SK-N-SH treated with all-trans-retinoic acid at 6 μM for 48 hours (cell line): ENCODE measurements around the gene MED13.

Source experiments
- ATAC-seq: fragments of 200-7000 bp; cut with Tn5 transposase; 3 replicates; pipeline ENCODE4 v1.9.1; 2020; ENCODE audit warnings: mild to moderate bottlenecking, moderate library complexity
- BACH2 ChIP-seq: fragments of 250-450 bp; sonication (Bioruptor Pico); IDR thresholded peaks from 2 replicates; pipeline ENCODE4 v1.9.0; 2021; ENCODE audit warnings: mild to moderate bottlenecking, borderline replicate concordance
- CSRNP3 ChIP-seq: fragments of 250-450 bp; sonication (Bioruptor Pico); IDR thresholded peaks from 2 replicates; pipeline ENCODE4 v1.5.1; 2021; ENCODE audit warnings: mild to moderate bottlenecking, moderate library complexity
- ESRRG ChIP-seq: fragments of 250-450 bp; sonication (Bioruptor Pico); IDR thresholded peaks from 2 replicates; pipeline ENCODE4 v1.6.1; 2021; ENCODE audit warnings: mild to moderate bottlenecking
- GLIS3 ChIP-seq: fragments of 250-450 bp; sonication (Bioruptor Pico); IDR thresholded peaks from 2 replicates; pipeline ENCODE4 v1.5.0; 2020; ENCODE audit warnings: mild to moderate bottlenecking, moderate library complexity
- ISL1 ChIP-seq: fragments of 250-450 bp; sonication (Bioruptor Pico); IDR thresholded peaks from 2 replicates; pipeline ENCODE4 v2.1.2; 2022; ENCODE audit warnings: mild to moderate bottlenecking, moderate library complexity
- OSR1 ChIP-seq: fragments of 250-450 bp; sonication (Bioruptor Pico); IDR thresholded peaks from 2 replicates; pipeline ENCODE4 v1.8.0; 2022; ENCODE audit warnings: moderate library complexity, mild to moderate bottlenecking, inconsistent platforms
- RARB ChIP-seq: fragments of 250-450 bp; sonication (Bioruptor Pico); IDR thresholded peaks from 2 replicates; pipeline ENCODE4 v1.8.0; 2021; ENCODE audit warnings: mild to moderate bottlenecking, moderate library complexity
- SNAI2 ChIP-seq: fragments of 250-450 bp; sonication (Bioruptor Pico); IDR thresholded peaks from 2 replicates; pipeline ENCODE4 v1.5.0; 2020; ENCODE audit warnings: mild to moderate bottlenecking, moderate library complexity
- TCF4 ChIP-seq: fragments of 250-450 bp; sonication (Bioruptor Pico); IDR thresholded peaks from 2 replicates; pipeline ENCODE4 v1.8.0; 2021; ENCODE audit warnings: mild to moderate bottlenecking, moderate library complexity, borderline replicate concordance
- TOX ChIP-seq: fragments of 250-450 bp; sonication (Bioruptor Pico); IDR thresholded peaks from 2 replicates; pipeline ENCODE4 v1.8.0; 2021; ENCODE audit warnings: mild to moderate bottlenecking, moderate library complexity, borderline replicate concordance
- ZFP3 ChIP-seq: fragments of 250-450 bp; sonication (Bioruptor Pico); IDR thresholded peaks from 2 replicates; pipeline ENCODE4 v1.5.0; 2020; ENCODE audit warnings: mild to moderate bottlenecking, moderate library complexity
- ZFP30 ChIP-seq: fragments of 450-650 bp; formaldehyde crosslinking; IDR thresholded peaks from 2 replicates; pipeline ENCODE4 v1.5.0; 2022; ENCODE audit warnings: mild to moderate bottlenecking, moderate library complexity
- ZNF565 ChIP-seq: fragments of 450-650 bp; formaldehyde crosslinking; conservative IDR thresholded peaks from 2 replicates; pipeline ENCODE4 v1.5.0; 2020; ENCODE audit warnings: low read depth, mild to moderate bottlenecking, moderate library complexity
- ZNF70 ChIP-seq: fragments of 450-650 bp; formaldehyde crosslinking; IDR thresholded peaks from 2 replicates; pipeline ENCODE4 v1.5.0; 2020; ENCODE audit warnings: mild to moderate bottlenecking, moderate library complexity
- ZNF8 ChIP-seq: fragments of 450-650 bp; formaldehyde crosslinking; IDR thresholded peaks from 2 replicates; pipeline ENCODE4 v1.5.0; 2020; ENCODE audit warnings: mild to moderate bottlenecking, moderate library complexity
- TF ChIP-seq, protein P1 (sequence below): fragments of 250-450 bp; sonication (Bioruptor Pico); IDR thresholded peaks from 2 replicates; pipeline ENCODE4 v1.8.0; 2021; ENCODE audit warnings: low read depth, mild to moderate bottlenecking, moderate library complexity, borderline replicate concordance
- TF ChIP-seq, protein P2 (sequence below): fragments of 250-450 bp; sonication (Bioruptor Pico); IDR thresholded peaks from 2 replicates; pipeline ENCODE4 v1.5.1; 2020; ENCODE audit warnings: low read depth, mild to moderate bottlenecking, moderate library complexity
- TF ChIP-seq, protein P3 (sequence below): fragments of 250-450 bp; sonication (Bioruptor Pico); IDR thresholded peaks from 2 replicates; pipeline ENCODE4 v1.5.0; 2020; ENCODE audit warnings: mild to moderate bottlenecking, moderate library complexity

The MED13 gene

GRCh38 chr17:62045109-62045508 is 20.0 kb downstream of the MED13 start:
- ATAC-seq: no peak
- TF ChIP-seq BACH2: no peak
- TF ChIP-seq ESRRG (CRISPR knock-in tag): no peak
- TF ChIP-seq ZFP30 (CRISPR knock-in tag): no peak
- TF ChIP-seq CSRNP3 (CRISPR knock-in tag): no peak
- TF ChIP-seq SNAI2 (CRISPR knock-in tag): no peak
- TF ChIP-seq, protein P1, sequence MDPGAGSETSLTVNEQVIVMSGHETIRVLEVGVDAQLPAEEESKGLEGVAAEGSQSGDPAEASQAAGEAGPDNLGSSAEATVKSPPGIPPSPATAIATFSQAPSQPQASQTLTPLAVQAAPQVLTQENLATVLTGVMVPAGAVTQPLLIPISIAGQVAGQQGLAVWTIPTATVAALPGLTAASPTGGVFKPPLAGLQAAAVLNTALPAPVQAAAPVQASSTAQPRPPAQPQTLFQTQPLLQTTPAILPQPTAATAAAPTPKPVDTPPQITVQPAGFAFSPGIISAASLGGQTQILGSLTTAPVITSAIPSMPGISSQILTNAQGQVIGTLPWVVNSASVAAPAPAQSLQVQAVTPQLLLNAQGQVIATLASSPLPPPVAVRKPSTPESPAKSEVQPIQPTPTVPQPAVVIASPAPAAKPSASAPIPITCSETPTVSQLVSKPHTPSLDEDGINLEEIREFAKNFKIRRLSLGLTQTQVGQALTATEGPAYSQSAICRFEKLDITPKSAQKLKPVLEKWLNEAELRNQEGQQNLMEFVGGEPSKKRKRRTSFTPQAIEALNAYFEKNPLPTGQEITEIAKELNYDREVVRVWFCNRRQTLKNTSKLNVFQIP (CRISPR knock-in tag): no peak
- no peak for TF ChIP-seq ZNF70 (CRISPR knock-in tag)
- TF ChIP-seq ZNF8 (CRISPR knock-in tag): no peak
- TF ChIP-seq TCF4 (CRISPR knock-in tag): no peak
- TF ChIP-seq, protein P2, sequence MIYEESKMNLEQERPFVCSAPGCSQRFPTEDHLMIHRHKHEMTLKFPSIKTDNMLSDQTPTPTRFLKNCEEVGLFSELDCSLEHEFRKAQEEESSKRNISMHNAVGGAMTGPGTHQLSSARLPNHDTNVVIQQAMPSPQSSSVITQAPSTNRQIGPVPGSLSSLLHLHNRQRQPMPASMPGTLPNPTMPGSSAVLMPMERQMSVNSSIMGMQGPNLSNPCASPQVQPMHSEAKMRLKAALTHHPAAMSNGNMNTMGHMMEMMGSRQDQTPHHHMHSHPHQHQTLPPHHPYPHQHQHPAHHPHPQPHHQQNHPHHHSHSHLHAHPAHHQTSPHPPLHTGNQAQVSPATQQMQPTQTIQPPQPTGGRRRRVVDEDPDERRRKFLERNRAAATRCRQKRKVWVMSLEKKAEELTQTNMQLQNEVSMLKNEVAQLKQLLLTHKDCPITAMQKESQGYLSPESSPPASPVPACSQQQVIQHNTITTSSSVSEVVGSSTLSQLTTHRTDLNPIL: no peak
- TF ChIP-seq, protein P3, sequence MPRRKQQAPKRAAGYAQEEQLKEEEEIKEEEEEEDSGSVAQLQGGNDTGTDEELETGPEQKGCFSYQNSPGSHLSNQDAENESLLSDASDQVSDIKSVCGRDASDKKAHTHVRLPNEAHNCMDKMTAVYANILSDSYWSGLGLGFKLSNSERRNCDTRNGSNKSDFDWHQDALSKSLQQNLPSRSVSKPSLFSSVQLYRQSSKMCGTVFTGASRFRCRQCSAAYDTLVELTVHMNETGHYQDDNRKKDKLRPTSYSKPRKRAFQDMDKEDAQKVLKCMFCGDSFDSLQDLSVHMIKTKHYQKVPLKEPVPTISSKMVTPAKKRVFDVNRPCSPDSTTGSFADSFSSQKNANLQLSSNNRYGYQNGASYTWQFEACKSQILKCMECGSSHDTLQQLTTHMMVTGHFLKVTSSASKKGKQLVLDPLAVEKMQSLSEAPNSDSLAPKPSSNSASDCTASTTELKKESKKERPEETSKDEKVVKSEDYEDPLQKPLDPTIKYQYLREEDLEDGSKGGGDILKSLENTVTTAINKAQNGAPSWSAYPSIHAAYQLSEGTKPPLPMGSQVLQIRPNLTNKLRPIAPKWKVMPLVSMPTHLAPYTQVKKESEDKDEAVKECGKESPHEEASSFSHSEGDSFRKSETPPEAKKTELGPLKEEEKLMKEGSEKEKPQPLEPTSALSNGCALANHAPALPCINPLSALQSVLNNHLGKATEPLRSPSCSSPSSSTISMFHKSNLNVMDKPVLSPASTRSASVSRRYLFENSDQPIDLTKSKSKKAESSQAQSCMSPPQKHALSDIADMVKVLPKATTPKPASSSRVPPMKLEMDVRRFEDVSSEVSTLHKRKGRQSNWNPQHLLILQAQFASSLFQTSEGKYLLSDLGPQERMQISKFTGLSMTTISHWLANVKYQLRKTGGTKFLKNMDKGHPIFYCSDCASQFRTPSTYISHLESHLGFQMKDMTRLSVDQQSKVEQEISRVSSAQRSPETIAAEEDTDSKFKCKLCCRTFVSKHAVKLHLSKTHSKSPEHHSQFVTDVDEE: no peak

- TF ChIP-seq TCF4 (CRISPR knock-in tag) (no peak), ZNF70 (CRISPR knock-in tag) (no peak), OSR1 (no peak), ZFP3 (CRISPR knock-in tag) (no peak), ZFP30 (CRISPR knock-in tag) (no peak), ESRRG (CRISPR knock-in tag) (no peak), TOX (no peak), ISL1 (CRISPR knock-in tag) (no peak), ZNF8 (CRISPR knock-in tag) (no peak)
- ATAC-seq: no peak
Measured at GRCh38 chr17:62043602-62044001, 21.5 kb downstream of the MED13 start.

DNA sequence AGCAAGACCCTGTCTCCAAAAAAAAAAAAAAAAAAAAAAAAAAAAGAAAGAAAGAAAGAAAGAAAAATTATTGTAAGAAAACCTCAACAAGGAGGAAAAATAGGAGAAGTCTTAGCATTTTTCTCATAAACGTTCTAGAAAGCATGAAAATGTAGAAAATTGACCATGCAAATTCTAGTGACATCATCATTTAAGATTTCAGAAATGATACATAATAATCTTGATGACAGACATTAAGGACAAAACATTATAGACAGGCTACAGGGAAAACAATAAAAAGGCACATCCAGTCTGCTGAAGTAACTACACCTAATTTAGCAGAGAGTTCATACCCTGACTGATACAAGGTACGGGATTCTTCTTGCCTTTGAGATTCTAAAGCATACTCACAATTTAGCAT is 21.9 kb downstream of the MED13 start:
- ATAC-seq: no peak
- no peak for TF ChIP-seq RARB (CRISPR knock-in tag)
- no peak for TF ChIP-seq ESRRG (CRISPR knock-in tag)
- TF ChIP-seq ZNF70 (CRISPR knock-in tag): no peak
- no peak for TF ChIP-seq OSR1
- TF ChIP-seq CSRNP3 (CRISPR knock-in tag): no peak
- no peak for TF ChIP-seq SNAI2 (CRISPR knock-in tag)
- no peak for TF ChIP-seq ZFP30 (CRISPR knock-in tag)
- TF ChIP-seq GLIS3: no peak
- TF ChIP-seq ISL1 (CRISPR knock-in tag): no peak
- TF ChIP-seq, protein P2: no peak
- TF ChIP-seq ZNF565: no peak
- TF ChIP-seq TOX: no peak
- no peak for TF ChIP-seq ZFP3 (CRISPR knock-in tag)
- TF ChIP-seq, protein P1 (CRISPR knock-in tag): no peak
- no peak for TF ChIP-seq BACH2
- TF ChIP-seq, protein P3: no peak
